22Rv1 (cell line): ENCODE data around the gene APOA5.
"Not testable (repeated sequence)": the region's sequence is repeated elsewhere in the genome, so short reads cannot be mapped to it uniquely, and the experiment has no call there.

Experiments
- H3K27ac ChIP-seq: fragments of 450-650 bp; 2 replicates; pipeline ENCODE4 v1.5.1; 2017
- CTCF ChIP-seq: fragments of 450-650 bp; IDR thresholded peaks from 2 replicates; pipeline ENCODE4 v1.5.1; 2017; ENCODE audit warnings: mild to moderate bottlenecking
- ZFX ChIP-seq: fragments of 450-650 bp; IDR thresholded peaks from 2 replicates; pipeline ENCODE4 v1.6.1; 2017; ENCODE audit warnings: antibody characterized with exemption, borderline replicate concordance

APOA5 gene

GRCh38 chr11:116835791-116836631 is 44.3 kb upstream of the APOA5 start:
- H3K27ac ChIP-seq, result peak overlapping the region; percentile 73

GRCh38 chr11:116835042-116835772 is 43.5 kb upstream of the APOA5 start:
- TF ChIP-seq CTCF, result no peak
- no peak for TF ChIP-seq ZFX
- H3K27ac ChIP-seq, result peak overlapping the region; percentile 73

More at GRCh38 chr11:116835791-116836631, 44.3 kb upstream of the APOA5 start:
- TF ChIP-seq ZFX, result no peak
- peak; percentile 86 for TF ChIP-seq CTCF

- H3K27ac ChIP-seq, result not testable (repeated sequence)
These were observed 42.9 kb upstream of the APOA5 start for GRCh38 chr11:116834535-116835041.

GRCh38 chr11:116833816-116834534 is 42.3 kb upstream of the APOA5 start:
- no peak for TF ChIP-seq ZFX
- no peak for TF ChIP-seq CTCF
- H3K27ac ChIP-seq, result no peak overlapping the region

- no peak for TF ChIP-seq CTCF
- no peak for TF ChIP-seq ZFX
- no peak overlapping the region for H3K27ac ChIP-seq
These were observed 41.8 kb upstream of the APOA5 start for GRCh38 chr11:116833491-116833815.

GRCh38 chr11:116832350-116833290 is 40.9 kb upstream of the APOA5 start:
- peak; percentile 37 for TF ChIP-seq CTCF
- TF ChIP-seq ZFX, result no peak

More at GRCh38 chr11:116832350-116833290, 40.9 kb upstream of the APOA5 start:
- H3K27ac ChIP-seq, result no peak overlapping the region
